Thyroid gland (tissue), 4 donors: ENCODE measurements around the gene TYMP. TPM values are rescaled to one million over a fixed set of nuclear protein-coding genes. Genes with fewer than 3 reads are reported as not detected.
A peak's percentile ranks its signal among the peaks of the same experiment; 100 is the strongest.

Experiments used
- DNase-seq, 2 donors: peaks; one replicate each; pipeline ENCODE4 v3.0.0-alpha.2; 2019
- H3K27ac ChIP-seq, 3 donors: fragments of 200-600 bp; sonication (generic); 1 replicate in 2 of 3; 2 replicates in 1 of 3; pipeline ENCODE4 v1.5.1; 2016 to 2019; ENCODE audit warnings: mild to moderate bottlenecking in 1 of 3, moderate library complexity in 1 of 3
- H3K27me3 ChIP-seq: fragments of 200-600 bp; sonication (generic); one replicate; pipeline ENCODE4 v1.5.1; 2019
- H3K36me3 ChIP-seq, 2 donors: fragments of 200-600 bp; sonication (generic); one replicate each; pipeline ENCODE4 v1.5.1; 2016 to 2019
- H3K4me1 ChIP-seq, 2 donors: fragments of 200-600 bp; sonication (generic); one replicate each; pipeline ENCODE4 v1.5.1; 2017 to 2019
- H3K4me3 ChIP-seq, 3 donors: fragments of 200-600 bp; sonication (generic); replicated peaks in 1 of 3; 1 replicate in 2 of 3; 2 replicates in 1 of 3; pipeline ENCODE4 v1.5.1; 2016; ENCODE audit warnings: mild to moderate bottlenecking in 1 of 3
- H3K9me3 ChIP-seq: fragments of 200-600 bp; sonication (generic); one replicate; pipeline ENCODE4 v1.5.1; 2017
- POLR2A ChIP-seq, 2 donors: fragments of 450-650 bp; IDR thresholded peaks; one replicate each; pipeline ENCODE4 v1.6.1; 2017; ENCODE audit warnings: antibody characterized with exemption in 2 of 2, mild to moderate bottlenecking in 2 of 2, moderate library complexity in 1 of 2
- WGBS, 2 donors: methylation state at CpG; one replicate each; pipeline ENCODE4 v1.1.5; 2017; 5-methylcytosine and 5-hydroxymethylcytosine counted together
- intact Hi-C: fragments of 100-400 bp; cut with DNase I; formaldehyde crosslinking; loops from one replicate; pipeline ENCODE4 v1.15.1; 2023
- total RNA-seq, 4 donors: library from RNA; depleted of rRNA; stranded (reverse); fragments of >200 nt; gene quantifications; one replicate each; pipeline ENCODE4 v1.2.3, GENCODE V29; 2016
- TF ChIP-seq, protein P1 (sequence below), 6 experiments: fragments of 200-600 bp in 3 of 6; fragments of 450-650 bp in 3 of 6; sonication (generic) in 3 of 6; IDR thresholded peaks; one replicate each; pipeline ENCODE4 v1.5.1; 2016 to 2019; ENCODE audit warnings: antibody characterized with exemption in 6 of 6, mild to moderate bottlenecking in 2 of 6, inconsistent platforms in 1 of 6, moderate library complexity in 1 of 6

The TYMP gene
- total RNA-seq, 4 donors from 2014 or later: 28.0 to 61.0 (median 33.6) TPM

DNA sequence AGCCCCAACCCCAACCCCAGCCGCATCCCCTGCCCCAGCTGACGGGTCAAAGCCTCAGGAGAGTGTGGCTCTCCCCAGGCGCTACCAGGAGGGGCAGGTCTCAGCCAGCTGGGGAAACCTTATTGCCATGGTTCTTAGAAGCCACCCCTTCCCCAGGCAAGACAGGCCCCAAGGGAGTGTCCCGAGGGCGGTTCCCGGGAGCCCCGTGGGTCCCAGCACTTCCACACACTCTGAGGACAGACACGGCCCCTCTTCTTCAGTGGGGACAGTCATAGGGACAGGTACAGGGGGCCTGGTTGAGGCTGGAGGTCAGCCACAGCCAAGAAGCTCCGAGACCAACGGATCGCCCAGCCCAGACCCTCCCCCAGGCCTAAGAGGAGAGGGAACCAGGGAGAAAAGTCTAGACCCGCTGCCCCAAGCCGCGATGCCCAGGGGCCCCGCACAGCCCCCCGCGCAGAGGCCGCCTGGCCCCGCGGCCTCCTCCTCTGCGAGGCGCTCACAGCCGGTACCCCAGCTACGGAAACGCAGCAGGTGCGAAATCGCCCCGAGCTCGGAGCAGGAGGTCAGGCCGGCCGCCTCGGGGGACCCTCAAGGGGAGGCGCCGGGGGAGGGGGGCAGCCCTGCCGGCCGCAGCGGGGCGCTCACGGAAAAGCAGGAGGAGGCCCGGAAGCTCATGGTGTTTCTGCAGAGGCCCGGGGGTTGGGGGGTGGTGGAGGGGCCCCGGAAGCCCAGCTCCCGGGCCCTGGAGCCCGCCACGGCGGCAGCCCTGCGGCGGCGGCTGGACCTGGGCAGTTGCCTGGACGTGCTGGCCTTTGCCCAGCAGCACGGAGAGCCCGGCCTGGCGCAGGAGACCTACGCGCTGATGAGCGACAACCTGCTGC is 18.5 kb upstream of the TYMP start:
- H3K27ac ChIP-seq: no peak overlapping the region
- WGBS, 2 donors: 10% methylated on average over 5 of the region's 56 CpGs; no CpG with 5 or more reads in 1 of the 2 donors
- no peaks in the 10 kb centered on the region for H3K27me3 ChIP-seq
- H3K4me3 ChIP-seq: peak overlapping the region in 1 of 3 donors; percentile 9
- H3K36me3 ChIP-seq: no peaks in the 10 kb centered on the region
- intact Hi-C loops: no loop called here
- TF ChIP-seq POLR2A (IDR thresholded peaks at IDR 0.05): no peak
- TF ChIP-seq, protein P1, sequence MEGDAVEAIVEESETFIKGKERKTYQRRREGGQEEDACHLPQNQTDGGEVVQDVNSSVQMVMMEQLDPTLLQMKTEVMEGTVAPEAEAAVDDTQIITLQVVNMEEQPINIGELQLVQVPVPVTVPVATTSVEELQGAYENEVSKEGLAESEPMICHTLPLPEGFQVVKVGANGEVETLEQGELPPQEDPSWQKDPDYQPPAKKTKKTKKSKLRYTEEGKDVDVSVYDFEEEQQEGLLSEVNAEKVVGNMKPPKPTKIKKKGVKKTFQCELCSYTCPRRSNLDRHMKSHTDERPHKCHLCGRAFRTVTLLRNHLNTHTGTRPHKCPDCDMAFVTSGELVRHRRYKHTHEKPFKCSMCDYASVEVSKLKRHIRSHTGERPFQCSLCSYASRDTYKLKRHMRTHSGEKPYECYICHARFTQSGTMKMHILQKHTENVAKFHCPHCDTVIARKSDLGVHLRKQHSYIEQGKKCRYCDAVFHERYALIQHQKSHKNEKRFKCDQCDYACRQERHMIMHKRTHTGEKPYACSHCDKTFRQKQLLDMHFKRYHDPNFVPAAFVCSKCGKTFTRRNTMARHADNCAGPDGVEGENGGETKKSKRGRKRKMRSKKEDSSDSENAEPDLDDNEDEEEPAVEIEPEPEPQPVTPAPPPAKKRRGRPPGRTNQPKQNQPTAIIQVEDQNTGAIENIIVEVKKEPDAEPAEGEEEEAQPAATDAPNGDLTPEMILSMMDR (IDR thresholded peaks at IDR 0.05): no peak
- peaks cover 9 to 24% of the 10 kb centered on the region in 2 donors for H3K4me1 ChIP-seq
- DNase-seq: peak; percentile 39 to 45
- no peaks in the 10 kb centered on the region for H3K9me3 ChIP-seq

DNA sequence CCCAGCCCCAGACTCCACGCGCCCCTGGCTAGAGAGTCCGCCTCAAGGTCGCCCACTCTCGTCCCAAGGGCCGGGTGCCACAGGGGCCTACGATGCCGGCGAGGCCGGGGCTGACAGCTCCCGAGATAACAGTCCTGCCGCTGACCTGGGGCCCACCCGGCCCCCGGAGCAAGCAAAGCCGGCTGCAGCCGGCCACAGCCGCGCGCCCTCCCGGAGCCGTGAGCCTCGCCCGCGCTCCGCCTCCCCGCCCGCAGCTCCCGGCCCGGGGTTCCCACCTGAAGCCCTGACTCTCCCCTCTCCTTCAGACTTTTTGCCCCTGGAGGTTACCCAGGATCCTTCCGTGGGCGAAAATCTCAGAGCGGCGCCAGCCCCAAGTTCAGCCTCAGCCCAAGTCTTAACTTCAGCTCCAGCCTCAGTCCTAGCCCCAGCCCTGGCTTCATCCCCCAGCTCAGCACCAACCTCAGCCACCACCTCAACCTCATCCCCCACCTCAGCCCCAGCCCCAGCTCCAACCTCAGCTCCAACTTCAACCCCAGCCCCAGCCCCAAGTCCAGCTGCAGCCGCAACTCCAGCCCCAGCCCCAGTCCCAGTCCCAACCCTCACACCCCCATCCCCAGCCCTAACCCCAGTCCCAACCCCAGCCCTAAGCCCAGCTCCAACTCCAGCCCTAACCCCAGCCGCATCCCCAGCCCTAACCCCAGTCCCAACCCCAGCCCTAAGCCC is 17.6 kb upstream of the TYMP start:
- Histone ChIP-seq H3K9me3 (no peaks in the 10 kb centered on the region), H3K4me3 (no peak overlapping the region), H3K4me1 (peaks cover 9 to 24% of the 10 kb centered on the region in 2 donors), H3K27me3 (no peaks in the 10 kb centered on the region), H3K27ac (no peak overlapping the region), H3K36me3 (no peaks in the 10 kb centered on the region)
- no peak for DNase-seq
- 32 to 50% methylated on average over 5 to 17 of the region's 35 CpGs for WGBS, 2 donors
- intact Hi-C loops: no loop called here
- TF ChIP-seq, protein P1 (IDR thresholded peaks at IDR 0.05): no peak
- TF ChIP-seq POLR2A (IDR thresholded peaks at IDR 0.05): no peak

DNA sequence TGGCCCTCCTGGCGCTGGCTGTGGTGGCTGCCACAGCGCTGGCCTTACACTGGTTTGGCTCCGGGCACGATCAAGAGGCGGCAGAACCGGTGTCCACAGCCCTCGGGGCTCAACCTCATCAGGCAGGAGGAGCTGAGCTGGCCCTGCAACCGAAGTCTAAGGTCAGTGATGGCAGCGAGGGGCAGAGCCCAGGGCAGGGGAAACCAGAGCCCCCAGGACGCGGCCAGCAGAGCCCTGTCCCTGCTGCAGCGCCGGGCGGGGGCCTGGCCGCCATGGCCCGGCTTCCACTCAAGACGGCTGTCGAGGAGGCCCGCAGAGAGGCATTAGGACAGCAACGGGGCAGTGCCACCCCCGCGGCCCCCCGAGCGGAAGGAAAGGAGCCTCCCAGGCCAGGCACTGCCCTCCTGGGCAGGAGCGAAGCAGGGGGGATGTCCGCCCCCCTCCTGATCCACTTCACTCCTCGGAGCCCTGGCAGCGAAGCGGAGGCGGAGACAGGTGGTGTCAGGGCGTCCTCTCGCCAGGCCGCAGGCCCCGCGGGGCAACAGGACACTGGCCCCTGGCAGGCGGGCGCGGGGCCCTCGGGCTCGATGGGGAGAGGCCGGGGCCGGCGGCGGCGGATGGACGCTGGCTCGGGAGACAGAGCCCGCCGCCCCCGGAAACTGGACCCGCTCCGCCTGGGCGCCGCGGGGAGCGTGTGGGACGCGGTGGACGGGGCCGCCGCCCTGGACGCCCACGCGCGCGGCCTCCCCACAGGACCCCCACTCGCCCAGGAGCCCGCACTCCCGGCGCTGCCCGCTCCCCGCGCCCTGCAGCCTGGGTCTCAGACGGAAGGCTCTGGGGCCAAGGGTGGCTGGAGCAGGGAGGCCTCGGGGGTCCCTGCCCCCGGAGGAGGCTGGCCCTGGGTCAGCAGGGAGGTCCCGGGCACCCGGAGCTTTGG is 16.8 kb upstream of the TYMP start:
- DNase-seq: no peak
- peaks cover 9 to 28% of the 10 kb centered on the region in 2 donors for H3K4me1 ChIP-seq

DNA sequence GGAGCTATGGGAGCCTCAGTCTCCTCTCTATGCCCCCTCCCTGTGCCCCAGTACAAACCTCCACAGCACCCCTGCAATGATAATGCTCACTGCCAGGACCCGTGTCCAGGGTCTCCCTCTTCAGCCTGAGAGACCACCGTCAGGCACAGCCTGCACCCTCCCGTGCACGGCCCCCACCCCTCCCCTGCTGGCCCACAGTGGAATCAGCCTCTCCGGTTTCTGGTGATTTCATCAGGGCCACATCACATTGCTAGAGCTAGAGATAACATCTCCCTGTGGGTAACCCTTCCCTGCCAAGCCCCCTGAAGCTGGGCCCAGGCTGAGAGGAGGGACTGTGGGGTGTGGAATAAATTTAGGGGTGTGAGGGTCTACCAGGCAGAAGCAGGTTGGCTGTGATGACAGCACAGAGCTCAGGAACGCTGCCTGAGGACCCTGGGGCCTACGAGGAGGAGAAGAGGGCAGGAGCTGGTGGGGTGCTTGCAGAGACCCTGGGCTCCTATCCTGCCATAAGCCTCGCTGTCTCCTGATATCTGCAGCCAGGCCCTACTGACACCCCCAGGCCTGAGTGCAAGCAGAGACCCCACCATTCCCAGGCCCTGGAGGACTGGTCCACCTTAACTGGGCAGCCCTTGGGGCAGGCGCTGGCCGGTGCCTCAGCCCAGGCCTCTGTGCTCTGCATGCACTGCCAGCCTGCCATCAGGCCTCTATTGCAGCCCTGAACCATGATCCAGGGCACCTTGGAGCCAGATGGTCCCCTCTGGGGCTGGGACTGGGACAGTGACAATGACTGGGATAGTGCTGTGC is 15.9 kb upstream of the TYMP start, which contains the start of gene KLHDC7B:
Gene KLHDC7B (plus strand): TSS at position 378 of the 804 bp plus-strand sequence. CDS start 345 bp downstream, at position 723.
- TF ChIP-seq, protein P1 (IDR thresholded peaks at IDR 0.05): no peak
- TF ChIP-seq POLR2A (IDR thresholded peaks at IDR 0.05): no peak
- DNase-seq: no peak
- H3K4me3 ChIP-seq: no peak within 1 kb of the TSS
- H3K4me1 ChIP-seq: peaks cover 9 to 37% of the 10 kb centered on the region in 2 donors
- 76 to 77% methylated on average over 7 to 10 of the region's 10 CpGs for WGBS, 2 donors
- H3K27me3 ChIP-seq: no peaks in the 10 kb centered on the region
- no peaks in the 10 kb centered on the region for H3K9me3 ChIP-seq
- peak within 1 kb of the TSS in 2 of 3 donors; percentile 14 to 76 for H3K27ac ChIP-seq
- H3K36me3 ChIP-seq: no peaks in the 10 kb centered on the region
- intact Hi-C loops: no loop called here

More for the DNA sequence above, 16.8 kb upstream of the TYMP start:
- no peak for TF ChIP-seq POLR2A (IDR thresholded peaks at IDR 0.05)
- TF ChIP-seq, protein P1 (IDR thresholded peaks at IDR 0.05): no peak
- Histone ChIP-seq H3K9me3 (no peaks in the 10 kb centered on the region), H3K27me3 (no peaks in the 10 kb centered on the region), H3K27ac (no peak overlapping the region), H3K4me3 (no peak overlapping the region), H3K36me3 (no peaks in the 10 kb centered on the region)
- WGBS, 2 donors: 50 to 87% methylated on average over 6 to 12 of the region's 78 CpGs
- intact Hi-C loops: no loop called here
